Fibroblast of villous mesenchyme (primary cell): ENCODE results near the gene KRT2. TPM values are rescaled to one million over a fixed set of nuclear protein-coding genes. Genes with fewer than 3 reads are reported as not detected.

Source experiments
- DNase-seq: peaks from one replicate; pipeline ENCODE4 v3.0.0-alpha.2; 2010; ENCODE audit warnings: low read depth
- H3K4me3 ChIP-seq: 2 replicates; pipeline ENCODE4 v1.5.1; 2011; ENCODE audit warnings: low read depth, mild to moderate bottlenecking, low read length
- CTCF ChIP-seq: IDR thresholded peaks from 2 replicates; pipeline ENCODE4 v1.5.1; 2012; ENCODE audit warnings: low read depth, mild to moderate bottlenecking, low read length; ENCODE audit not compliant: insufficient read depth
- total RNA-seq: library from RNA; depleted of rRNA; stranded (reverse); fragments of >200 nt; gene quantifications from 2 replicates; pipeline ENCODE4 v1.2.3, GENCODE V29; 2012

The KRT2 gene
- total RNA-seq, 1 donor, result not detected

GRCh38 chr12:52617403-52617785 is 34.6 kb downstream of the KRT2 start:
- TF ChIP-seq CTCF, result no peak
- DNase-seq, result no peak

GRCh38 chr12:52616680-52617402 is 35.2 kb downstream of the KRT2 start:
- no peak overlapping the region for H3K4me3 ChIP-seq
- no peak for TF ChIP-seq CTCF
- DNase-seq, result no peak

More at GRCh38 chr12:52617403-52617785, 34.6 kb downstream of the KRT2 start:
- H3K4me3 ChIP-seq, result no peak overlapping the region

- no peak overlapping the region for H3K4me3 ChIP-seq
- no peak for TF ChIP-seq CTCF
- DNase-seq, result no peak
Measured at GRCh38 chr12:52615912-52616311, 36.1 kb downstream of the KRT2 start.

GRCh38 chr12:52615208-52615868 is 36.7 kb downstream of the KRT2 start:
- no peak for DNase-seq
- no peak overlapping the region for H3K4me3 ChIP-seq

GRCh38 chr12:52614381-52615207 is 37.4 kb downstream of the KRT2 start:
- DNase-seq, result no peak
- H3K4me3 ChIP-seq, result no peak overlapping the region
- no peak for TF ChIP-seq CTCF

More at GRCh38 chr12:52615208-52615868, 36.7 kb downstream of the KRT2 start:
- no peak for TF ChIP-seq CTCF

- no peak for TF ChIP-seq CTCF
- H3K4me3 ChIP-seq, result no peak overlapping the region
- DNase-seq, result no peak
Measured at GRCh38 chr12:52613384-52614030, 38.5 kb downstream of the KRT2 start.
